ENCODE measurements around the gene KIAA1328.

The KIAA1328 gene

GRCh38 chr18:36819621-36820020 is 9.3 kb upstream of the KIAA1328 start:
- ChIA-PET CTCF (interaction anchor here (5.1 kb wide), 1 partner anchor 10 kb away, joined by 41 read pairs; no protein-coding TSS in a partner anchor), POLR2A (no interaction called here)
- no peak for TF ChIP-seq CTCF (IDR thresholded peaks at IDR 0.05; ENCODE audit: control extremely low read depth, extremely low read depth, low read depth, missing control alignments)
- no peak for DNase-seq (ENCODE audit: extremely low spot score)

- ChIA-PET POLR2A (no interaction called here), CTCF (interaction anchor here (5.1 kb wide), 1 partner anchor 12 kb away, joined by 41 read pairs; no protein-coding TSS in a partner anchor)
- no peak for DNase-seq (ENCODE audit: extremely low spot score)
- TF ChIP-seq CTCF (IDR thresholded peaks at IDR 0.05; ENCODE audit: control extremely low read depth, extremely low read depth, low read depth, missing control alignments), result no peak
Observed at GRCh38 chr18:36821681-36822080, 7.2 kb upstream of the KIAA1328 start.

GRCh38 chr18:36825526-36825925 is 3.4 kb upstream of the KIAA1328 start:
- DNase-seq (ENCODE audit: extremely low spot score), result no peak
- ChIA-PET POLR2A (no interaction called here), CTCF (interaction anchor here (2.5 to 6.1 kb wide), 2 partner anchors 13 to 17 kb away, joined by 8 to 35 read pairs; no protein-coding TSS in a partner anchor)
- no peak for TF ChIP-seq CTCF (IDR thresholded peaks at IDR 0.05; ENCODE audit: control extremely low read depth, extremely low read depth, low read depth, missing control alignments)

GRCh38 chr18:36826556-36826955 is 2.4 kb upstream of the KIAA1328 start:
- TF ChIP-seq CTCF (IDR thresholded peaks at IDR 0.05; ENCODE audit: control extremely low read depth, extremely low read depth, low read depth, missing control alignments), result no peak
- DNase-seq (ENCODE audit: extremely low spot score), result no peak
- ChIA-PET CTCF (interaction anchor here (0.9 to 6.1 kb wide), 6 partner anchors 8 to 139 kb away, joined by 3 to 35 read pairs (median 3); no protein-coding TSS in a partner anchor), POLR2A (no interaction called here)

- no peak for DNase-seq (ENCODE audit: extremely low spot score)
- no peak for TF ChIP-seq CTCF (IDR thresholded peaks at IDR 0.05; ENCODE audit: control extremely low read depth, extremely low read depth, low read depth, missing control alignments)
- CTCF ChIA-PET, result interaction anchor here (1.5 to 6.1 kb wide), 6 partner anchors 10 to 140 kb away, joined by 4 to 35 read pairs (median 8); no protein-coding TSS in a partner anchor
- POLR2A ChIA-PET, result interaction anchor here (0.6 kb wide), 1 partner anchor 11 kb away, joined by 3 read pairs; no protein-coding TSS in a partner anchor
Observed at GRCh38 chr18:36828157-36828629, 734 bp upstream of the KIAA1328 start.

GRCh38 chr18:36829362-36830157 is 633 bp downstream of the KIAA1328 start:
- CTCF ChIA-PET, result interaction anchor here (0.7 to 6.1 kb wide), 12 partner anchors 9 to 141 kb away, joined by 3 to 35 read pairs (median 5); no protein-coding TSS in a partner anchor
- POLR2A ChIA-PET, result no interaction called here
- no peak for TF ChIP-seq CTCF (IDR thresholded peaks at IDR 0.05; ENCODE audit: control extremely low read depth, extremely low read depth, low read depth, missing control alignments)
- no peak for DNase-seq (ENCODE audit: extremely low spot score)

Measured in GM10248 (cell line).